ENCODE measurements around the gene TAPT1.

- TF ChIP-seq CTCF (IDR thresholded peaks at IDR 0.05): no peak
- no peak for TF ChIP-seq POLR2A (IDR thresholded peaks at IDR 0.05)
Observed at GRCh38 chr4:16116019-16116418, 110.3 kb downstream of the TAPT1 start.

Data from testis (tissue), 2 donors.